22Rv1 (cell line): Measurements from ENCODE around the gene C1QTNF12.

Experiments
- CTCF ChIP-seq: fragments of 450-650 bp; IDR thresholded peaks from 2 replicates; pipeline ENCODE4 v1.5.1; 2017; ENCODE audit warnings: mild to moderate bottlenecking
- ZFX ChIP-seq: fragments of 450-650 bp; IDR thresholded peaks from 2 replicates; pipeline ENCODE4 v1.6.1; 2017; ENCODE audit warnings: antibody characterized with exemption, borderline replicate concordance

- TF ChIP-seq CTCF, result no peak
- TF ChIP-seq ZFX, result no peak
These were observed 525 bp downstream of the C1QTNF12 start for GRCh38 chr1:1245817-1246576.
